Neural progenitor cell (in vitro differentiated cells): ENCODE data around the gene BCAS3.

Experiments
- EZH2 ChIP-seq: fragments of 200-600 bp; sonication (generic); IDR thresholded peaks from 2 replicates; pipeline ENCODE4 v1.6.1; 2017; ENCODE audit warnings: antibody characterized with exemption, mild to moderate bottlenecking, moderate library complexity
- EZH2phosphoT487 ChIP-seq: fragments of 200-600 bp; sonication (generic); IDR thresholded peaks from 2 replicates; pipeline ENCODE4 v1.6.1; 2017; ENCODE audit warnings: antibody characterized with exemption
- TF ChIP-seq, protein P1 (sequence below): fragments of 200-600 bp; sonication (generic); IDR thresholded peaks from 2 replicates; pipeline ENCODE4 v1.5.1; 2017; ENCODE audit warnings: antibody characterized with exemption, mild to moderate bottlenecking

DNA sequence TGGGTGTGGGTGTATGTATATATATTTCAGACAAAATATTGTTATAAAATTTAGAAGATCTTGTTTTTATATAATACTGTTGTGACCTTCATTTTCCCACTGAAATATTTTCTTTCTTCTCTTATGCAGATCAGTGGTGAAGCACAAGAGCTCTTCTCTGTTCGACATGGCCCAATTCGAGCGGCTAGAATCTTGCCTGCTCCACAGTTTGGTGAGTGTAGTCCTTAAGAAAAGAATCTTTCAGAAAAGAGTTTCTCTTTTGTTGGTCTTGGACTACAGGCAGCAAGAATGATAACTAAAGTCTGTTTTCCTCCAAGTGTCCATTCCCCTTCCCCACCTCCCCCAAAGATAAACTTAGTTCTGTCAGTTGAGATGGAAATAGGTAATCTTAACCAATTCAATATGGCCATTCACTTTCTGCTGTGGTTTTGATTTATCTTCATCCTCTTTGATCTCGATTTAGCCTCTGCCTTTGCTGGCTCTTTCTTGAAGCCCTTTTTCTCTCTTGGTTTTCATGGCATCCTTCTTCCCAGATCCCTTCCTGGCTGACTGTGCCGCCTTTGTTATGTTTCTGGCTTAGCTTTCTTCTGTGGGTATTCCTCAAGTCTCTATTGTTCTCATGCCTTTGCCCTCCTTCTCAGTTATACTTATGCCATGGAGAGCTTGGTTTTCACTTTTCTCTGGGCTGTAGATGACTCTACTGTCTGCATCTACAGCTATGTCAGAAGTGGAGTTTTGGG lies 69.6 kb downstream of the BCAS3 start:
- TF ChIP-seq, protein P1, sequence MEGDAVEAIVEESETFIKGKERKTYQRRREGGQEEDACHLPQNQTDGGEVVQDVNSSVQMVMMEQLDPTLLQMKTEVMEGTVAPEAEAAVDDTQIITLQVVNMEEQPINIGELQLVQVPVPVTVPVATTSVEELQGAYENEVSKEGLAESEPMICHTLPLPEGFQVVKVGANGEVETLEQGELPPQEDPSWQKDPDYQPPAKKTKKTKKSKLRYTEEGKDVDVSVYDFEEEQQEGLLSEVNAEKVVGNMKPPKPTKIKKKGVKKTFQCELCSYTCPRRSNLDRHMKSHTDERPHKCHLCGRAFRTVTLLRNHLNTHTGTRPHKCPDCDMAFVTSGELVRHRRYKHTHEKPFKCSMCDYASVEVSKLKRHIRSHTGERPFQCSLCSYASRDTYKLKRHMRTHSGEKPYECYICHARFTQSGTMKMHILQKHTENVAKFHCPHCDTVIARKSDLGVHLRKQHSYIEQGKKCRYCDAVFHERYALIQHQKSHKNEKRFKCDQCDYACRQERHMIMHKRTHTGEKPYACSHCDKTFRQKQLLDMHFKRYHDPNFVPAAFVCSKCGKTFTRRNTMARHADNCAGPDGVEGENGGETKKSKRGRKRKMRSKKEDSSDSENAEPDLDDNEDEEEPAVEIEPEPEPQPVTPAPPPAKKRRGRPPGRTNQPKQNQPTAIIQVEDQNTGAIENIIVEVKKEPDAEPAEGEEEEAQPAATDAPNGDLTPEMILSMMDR, result no peak
- TF ChIP-seq EZH2 (no peak), EZH2phosphoT487 (no peak)
